Endodermal cell (in vitro differentiated cells): ENCODE data around the gene SHKBP1. TPM values are rescaled to one million over a fixed set of nuclear protein-coding genes. Genes with fewer than 3 reads are reported as not detected.
"Not testable (repeated sequence)": the region's sequence is repeated elsewhere in the genome, so short reads cannot be mapped to it uniquely, and the experiment has no call there.

Experiments used
- DNase-seq: peaks from one replicate; pipeline ENCODE4 v3.0.0-alpha.2; 2017
- H3K27ac ChIP-seq: 2 replicates; pipeline ENCODE4 v1.5.1; 2013; ENCODE audit warnings: mild to moderate bottlenecking, low read depth, low read length, moderate library complexity
- H3K27me3 ChIP-seq: 2 replicates; pipeline ENCODE4 v1.6.1; 2013; ENCODE audit warnings: mild to moderate bottlenecking, low read length, moderate library complexity; ENCODE audit not compliant: insufficient read depth, control insufficient read depth, poor library complexity, severe bottlenecking
- H3K36me3 ChIP-seq: 2 replicates; pipeline ENCODE4 v1.7.0; 2013; ENCODE audit warnings: mild to moderate bottlenecking, low read length, moderate library complexity; ENCODE audit not compliant: control insufficient read depth, insufficient read depth
- H3K4me1 ChIP-seq: one replicate; pipeline ENCODE4 v1.7.0; 2013; ENCODE audit warnings: low read length; ENCODE audit not compliant: control insufficient read depth, insufficient read depth
- H3K4me3 ChIP-seq: 2 replicates; pipeline ENCODE4 v1.5.1; 2013; ENCODE audit warnings: mild to moderate bottlenecking, low read length, moderate library complexity
- H3K9ac ChIP-seq: 2 replicates; pipeline ENCODE4 v1.6.1; 2013; ENCODE audit warnings: mild to moderate bottlenecking, low read length, moderate library complexity; ENCODE audit not compliant: poor library complexity, severe bottlenecking; ENCODE audit errors: extremely low read depth
- H3K9me3 ChIP-seq: 2 replicates; pipeline ENCODE4 v1.6.1; 2013; ENCODE audit warnings: mild to moderate bottlenecking, low read length, moderate library complexity; ENCODE audit not compliant: control insufficient read depth
- H3K27ac Mint-ChIP-seq: 2 replicates; pipeline ENCODE4 v1.8.0; 2020; ENCODE audit warnings: mixed read lengths
- H3K27me3 Mint-ChIP-seq: 2 replicates; pipeline ENCODE4 v1.8.0; 2021; ENCODE audit warnings: mild to moderate bottlenecking, mixed read lengths; ENCODE audit not compliant: insufficient read depth
- H3K36me3 Mint-ChIP-seq: 2 replicates; pipeline ENCODE4 v1.8.0; 2020; ENCODE audit warnings: low read depth, mixed read lengths
- H3K4me1 Mint-ChIP-seq: 2 replicates; pipeline ENCODE4 v1.8.0; 2020; ENCODE audit warnings: mixed read lengths
- H3K4me3 Mint-ChIP-seq: 2 replicates; pipeline ENCODE4 v1.8.0; 2020; ENCODE audit warnings: mild to moderate bottlenecking, moderate library complexity, mixed read lengths
- H3K9me3 Mint-ChIP-seq: 2 replicates; pipeline ENCODE4 v1.8.0; 2020; ENCODE audit warnings: mild to moderate bottlenecking, mixed read lengths
- CTCF ChIP-seq: fragments of 200-600 bp; sonication (generic); conservative IDR thresholded peaks from 2 replicates; pipeline ENCODE4 v1.5.0; 2021; ENCODE audit warnings: antibody characterized with exemption, mild to moderate bottlenecking
- WGBS, 2 experiments: methylation state at CpG; one replicate each; pipeline versions ENCODE4 v1.1.5 to v1.1.7; 2013; ENCODE audit warnings: missing lambda C conversion rate in 2 of 2, mixed read lengths in 1 of 2; ENCODE audit not compliant: insufficient coverage in 1 of 2, insufficient read length in 1 of 2; 5-methylcytosine and 5-hydroxymethylcytosine counted together
- total RNA-seq, 2 donors: library from RNA; stranded (reverse); fragmentation: NEBNext Ultra II Directional in 1 of 2; extraction: Animal tissue kit (Norgen Biotek cat#: 25700) in 1 of 2; gene quantifications; 2 replicates in 1 of 2; 3 replicates in 1 of 2; pipeline ENCODE4 v1.2.1, GENCODE V29; 2021

The SHKBP1 gene
- total RNA-seq, 2 donors from 2014 or later: 110 TPM

GRCh38 chr19:40543029-40543597 is 33.6 kb upstream of the SHKBP1 start:
- peaks cover 15% of the 10 kb centered on the region for H3K9me3 Mint-ChIP-seq

GRCh38 chr19:40546153-40546841 is 30.4 kb upstream of the SHKBP1 start:
- not testable (repeated sequence) for DNase-seq, H3K27ac Mint-ChIP-seq, H3K9ac ChIP-seq, H3K36me3 ChIP-seq, H3K4me3 ChIP-seq, H3K27ac ChIP-seq, H3K4me1 Mint-ChIP-seq, H3K4me1 ChIP-seq, H3K4me3 Mint-ChIP-seq, H3K9me3 ChIP-seq, H3K36me3 Mint-ChIP-seq
- Mint-ChIP-seq H3K27me3 (peaks cover 55% of the 10 kb centered on the region), H3K9me3 (peaks cover 15% of the 10 kb centered on the region)
- H3K27me3 ChIP-seq: peaks cover 27% of the 10 kb centered on the region
- WGBS, 2 experiments: 20 to 71% methylated on average over 1 to 2 of the region's 3 CpGs

More at GRCh38 chr19:40543029-40543597, 33.6 kb upstream of the SHKBP1 start:
- Histone ChIP-seq H3K36me3 (no peaks in the 10 kb centered on the region), H3K4me1 (no peaks in the 10 kb centered on the region), H3K27ac (no peak overlapping the region), H3K9me3 (peaks cover 6% of the 10 kb centered on the region), H3K27me3 (peaks cover 7% of the 10 kb centered on the region), H3K4me3 (no peak overlapping the region), H3K9ac (no peak overlapping the region)
- H3K4me3 Mint-ChIP-seq: no peak overlapping the region
- DNase-seq: no peak
- no peaks in the 10 kb centered on the region for H3K4me1 Mint-ChIP-seq
- 87 to 91% methylated on average over 4 to 6 of the region's 6 CpGs for WGBS, 2 experiments
- H3K27ac Mint-ChIP-seq: no peak overlapping the region
- TF ChIP-seq CTCF: no peak
- peaks cover 34% of the 10 kb centered on the region for H3K27me3 Mint-ChIP-seq
- H3K36me3 Mint-ChIP-seq: no peaks in the 10 kb centered on the region

GRCh38 chr19:40547190-40547589 is 29.5 kb upstream of the SHKBP1 start:
- peaks cover 27% of the 10 kb centered on the region for H3K27me3 ChIP-seq
- DNase-seq, H3K9me3 ChIP-seq, H3K27ac ChIP-seq, H3K4me3 Mint-ChIP-seq, H3K36me3 ChIP-seq, H3K27ac Mint-ChIP-seq, H3K36me3 Mint-ChIP-seq, H3K4me1 Mint-ChIP-seq, H3K4me3 ChIP-seq, H3K9ac ChIP-seq, H3K4me1 ChIP-seq: not testable (repeated sequence)
- 100% methylated on average over 1 of the region's 4 CpGs; no CpG with 5 or more reads in 1 of the 2 experiments for WGBS, 2 experiments
- Mint-ChIP-seq H3K9me3 (peaks cover 15% of the 10 kb centered on the region), H3K27me3 (peaks cover 57% of the 10 kb centered on the region)

GRCh38 chr19:40547836-40548235 is 28.8 kb upstream of the SHKBP1 start:
- Histone ChIP-seq H3K27ac (no peak overlapping the region), H3K9ac (no peak overlapping the region), H3K4me1 (no peaks in the 10 kb centered on the region), H3K4me3 (no peak overlapping the region), H3K27me3 (peaks cover 31% of the 10 kb centered on the region), H3K36me3 (no peaks in the 10 kb centered on the region), H3K9me3 (peaks cover 6% of the 10 kb centered on the region)
- H3K27ac Mint-ChIP-seq: no peak overlapping the region
- WGBS, 2 experiments: 73% methylated on average over 1 of the region's 1 CpG; no CpG with 5 or more reads in 1 of the 2 experiments
- no peak overlapping the region for H3K4me3 Mint-ChIP-seq
- no peak for DNase-seq
- no peak for TF ChIP-seq CTCF
- no peaks in the 10 kb centered on the region for H3K36me3 Mint-ChIP-seq
- peaks cover 3% of the 10 kb centered on the region for H3K4me1 Mint-ChIP-seq
- H3K27me3 Mint-ChIP-seq: peaks cover 58% of the 10 kb centered on the region
- peaks cover 15% of the 10 kb centered on the region for H3K9me3 Mint-ChIP-seq
